ENCODE results near the gene PLK2. TPM values are rescaled to one million over a fixed set of nuclear protein-coding genes. Genes with fewer than 3 reads are reported as not detected.

PLK2 gene
- total and polyA plus RNA-seq, 2 of the 8 experiments (the other 6 are each of a cell fraction or from before 2014, with no cell fraction given), result 5.8 to 20.6 TPM

DNA sequence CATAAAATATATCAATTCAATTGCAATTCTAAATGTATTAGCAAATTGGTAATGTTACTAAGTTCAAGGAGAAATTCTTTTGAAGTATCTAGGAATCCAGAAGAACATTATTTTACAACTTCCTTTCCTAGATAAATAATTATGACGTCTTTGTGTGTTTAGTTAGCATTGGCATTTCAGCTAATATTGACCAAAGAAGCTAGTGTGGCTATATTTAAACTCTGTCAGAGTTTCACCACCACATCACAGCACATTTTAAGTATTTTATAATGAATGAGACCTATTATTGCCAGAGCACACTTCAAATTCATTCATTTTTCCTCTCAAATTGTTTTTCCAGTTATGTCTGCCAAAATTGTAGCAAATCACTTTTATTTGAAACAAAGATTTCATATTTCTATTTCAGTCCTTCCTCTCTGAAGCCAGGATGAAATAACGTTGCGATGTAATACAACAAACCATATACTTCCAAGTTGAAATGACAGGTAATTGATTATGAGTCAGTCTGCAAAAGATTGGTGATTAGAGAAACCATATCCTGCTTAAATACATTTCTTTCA lies 18.9 kb downstream of the PLK2 start (continued):
- TF ChIP-seq, protein P1, sequence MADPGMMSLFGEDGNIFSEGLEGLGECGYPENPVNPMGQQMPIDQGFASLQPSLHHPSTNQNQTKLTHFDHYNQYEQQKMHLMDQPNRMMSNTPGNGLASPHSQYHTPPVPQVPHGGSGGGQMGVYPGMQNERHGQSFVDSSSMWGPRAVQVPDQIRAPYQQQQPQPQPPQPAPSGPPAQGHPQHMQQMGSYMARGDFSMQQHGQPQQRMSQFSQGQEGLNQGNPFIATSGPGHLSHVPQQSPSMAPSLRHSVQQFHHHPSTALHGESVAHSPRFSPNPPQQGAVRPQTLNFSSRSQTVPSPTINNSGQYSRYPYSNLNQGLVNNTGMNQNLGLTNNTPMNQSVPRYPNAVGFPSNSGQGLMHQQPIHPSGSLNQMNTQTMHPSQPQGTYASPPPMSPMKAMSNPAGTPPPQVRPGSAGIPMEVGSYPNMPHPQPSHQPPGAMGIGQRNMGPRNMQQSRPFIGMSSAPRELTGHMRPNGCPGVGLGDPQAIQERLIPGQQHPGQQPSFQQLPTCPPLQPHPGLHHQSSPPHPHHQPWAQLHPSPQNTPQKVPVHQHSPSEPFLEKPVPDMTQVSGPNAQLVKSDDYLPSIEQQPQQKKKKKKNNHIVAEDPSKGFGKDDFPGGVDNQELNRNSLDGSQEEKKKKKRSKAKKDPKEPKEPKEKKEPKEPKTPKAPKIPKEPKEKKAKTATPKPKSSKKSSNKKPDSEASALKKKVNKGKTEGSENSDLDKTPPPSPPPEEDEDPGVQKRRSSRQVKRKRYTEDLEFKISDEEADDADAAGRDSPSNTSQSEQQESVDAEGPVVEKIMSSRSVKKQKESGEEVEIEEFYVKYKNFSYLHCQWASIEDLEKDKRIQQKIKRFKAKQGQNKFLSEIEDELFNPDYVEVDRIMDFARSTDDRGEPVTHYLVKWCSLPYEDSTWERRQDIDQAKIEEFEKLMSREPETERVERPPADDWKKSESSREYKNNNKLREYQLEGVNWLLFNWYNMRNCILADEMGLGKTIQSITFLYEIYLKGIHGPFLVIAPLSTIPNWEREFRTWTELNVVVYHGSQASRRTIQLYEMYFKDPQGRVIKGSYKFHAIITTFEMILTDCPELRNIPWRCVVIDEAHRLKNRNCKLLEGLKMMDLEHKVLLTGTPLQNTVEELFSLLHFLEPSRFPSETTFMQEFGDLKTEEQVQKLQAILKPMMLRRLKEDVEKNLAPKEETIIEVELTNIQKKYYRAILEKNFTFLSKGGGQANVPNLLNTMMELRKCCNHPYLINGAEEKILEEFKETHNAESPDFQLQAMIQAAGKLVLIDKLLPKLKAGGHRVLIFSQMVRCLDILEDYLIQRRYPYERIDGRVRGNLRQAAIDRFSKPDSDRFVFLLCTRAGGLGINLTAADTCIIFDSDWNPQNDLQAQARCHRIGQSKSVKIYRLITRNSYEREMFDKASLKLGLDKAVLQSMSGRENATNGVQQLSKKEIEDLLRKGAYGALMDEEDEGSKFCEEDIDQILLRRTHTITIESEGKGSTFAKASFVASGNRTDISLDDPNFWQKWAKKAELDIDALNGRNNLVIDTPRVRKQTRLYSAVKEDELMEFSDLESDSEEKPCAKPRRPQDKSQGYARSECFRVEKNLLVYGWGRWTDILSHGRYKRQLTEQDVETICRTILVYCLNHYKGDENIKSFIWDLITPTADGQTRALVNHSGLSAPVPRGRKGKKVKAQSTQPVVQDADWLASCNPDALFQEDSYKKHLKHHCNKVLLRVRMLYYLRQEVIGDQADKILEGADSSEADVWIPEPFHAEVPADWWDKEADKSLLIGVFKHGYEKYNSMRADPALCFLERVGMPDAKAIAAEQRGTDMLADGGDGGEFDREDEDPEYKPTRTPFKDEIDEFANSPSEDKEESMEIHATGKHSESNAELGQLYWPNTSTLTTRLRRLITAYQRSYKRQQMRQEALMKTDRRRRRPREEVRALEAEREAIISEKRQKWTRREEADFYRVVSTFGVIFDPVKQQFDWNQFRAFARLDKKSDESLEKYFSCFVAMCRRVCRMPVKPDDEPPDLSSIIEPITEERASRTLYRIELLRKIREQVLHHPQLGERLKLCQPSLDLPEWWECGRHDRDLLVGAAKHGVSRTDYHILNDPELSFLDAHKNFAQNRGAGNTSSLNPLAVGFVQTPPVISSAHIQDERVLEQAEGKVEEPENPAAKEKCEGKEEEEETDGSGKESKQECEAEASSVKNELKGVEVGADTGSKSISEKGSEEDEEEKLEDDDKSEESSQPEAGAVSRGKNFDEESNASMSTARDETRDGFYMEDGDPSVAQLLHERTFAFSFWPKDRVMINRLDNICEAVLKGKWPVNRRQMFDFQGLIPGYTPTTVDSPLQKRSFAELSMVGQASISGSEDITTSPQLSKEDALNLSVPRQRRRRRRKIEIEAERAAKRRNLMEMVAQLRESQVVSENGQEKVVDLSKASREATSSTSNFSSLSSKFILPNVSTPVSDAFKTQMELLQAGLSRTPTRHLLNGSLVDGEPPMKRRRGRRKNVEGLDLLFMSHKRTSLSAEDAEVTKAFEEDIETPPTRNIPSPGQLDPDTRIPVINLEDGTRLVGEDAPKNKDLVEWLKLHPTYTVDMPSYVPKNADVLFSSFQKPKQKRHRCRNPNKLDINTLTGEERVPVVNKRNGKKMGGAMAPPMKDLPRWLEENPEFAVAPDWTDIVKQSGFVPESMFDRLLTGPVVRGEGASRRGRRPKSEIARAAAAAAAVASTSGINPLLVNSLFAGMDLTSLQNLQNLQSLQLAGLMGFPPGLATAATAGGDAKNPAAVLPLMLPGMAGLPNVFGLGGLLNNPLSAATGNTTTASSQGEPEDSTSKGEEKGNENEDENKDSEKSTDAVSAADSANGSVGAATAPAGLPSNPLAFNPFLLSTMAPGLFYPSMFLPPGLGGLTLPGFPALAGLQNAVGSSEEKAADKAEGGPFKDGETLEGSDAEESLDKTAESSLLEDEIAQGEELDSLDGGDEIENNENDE (IDR thresholded peaks at IDR 0.05; ENCODE audit: insufficient replicate concordance, low read length), result no peak
- TF ChIP-seq KDM5A (IDR thresholded peaks at IDR 0.05; ENCODE audit: low read length) (no peak), CEBPB (IDR thresholded peaks at IDR 0.05; ENCODE audit: low read depth, low read length) (no peak), TCF12 (IDR thresholded peaks at IDR 0.05; ENCODE audit: low read depth, low read length) (no peak), RBBP5 (IDR thresholded peaks at IDR 0.05; ENCODE audit: borderline replicate concordance, low read depth, low read length) (no peak), CTBP2 (IDR thresholded peaks at IDR 0.05; ENCODE audit: borderline replicate concordance, insufficient read depth, insufficient read length, low read length) (no peak)
